HL-60 (cell line): ENCODE data around the gene MCUB.

Experiments
- DNase-seq, 2 experiments: peaks; one replicate each; pipeline ENCODE4 v3.0.0-alpha.2; 2010 to 2020; ENCODE audit warnings: low read depth in 1 of 2, low spot score in 1 of 2
- H3K27ac ChIP-seq: fragments of 250-450 bp; sonication (Bioruptor Pico); replicated peaks from 2 replicates; pipeline ENCODE4 v1.5.1; 2020; ENCODE audit warnings: mild to moderate bottlenecking, moderate library complexity
- H3K27me3 ChIP-seq: fragments of 250-450 bp; sonication (Bioruptor Pico); 2 replicates; pipeline ENCODE4 v1.5.1; 2021; ENCODE audit warnings: mild to moderate bottlenecking, moderate library complexity; ENCODE audit not compliant: insufficient read depth, poor library complexity, severe bottlenecking
- H3K4me3 ChIP-seq: replicated peaks from 2 replicates; pipeline ENCODE4 v1.5.1; 2011; ENCODE audit warnings: mild to moderate bottlenecking, control low read depth, low read length; ENCODE audit not compliant: insufficient read depth
- GABPA ChIP-seq: IDR thresholded peaks from 2 replicates; pipeline ENCODE4 v1.6.1; 2012; ENCODE audit warnings: low read depth
- POLR2AphosphoS5 ChIP-seq: IDR thresholded peaks from 2 replicates; pipeline ENCODE4 v1.6.1; 2012; ENCODE audit warnings: low read depth
- SPI1 ChIP-seq: IDR thresholded peaks from 2 replicates; pipeline ENCODE4 v1.6.1; 2012; ENCODE audit warnings: low read depth, mild to moderate bottlenecking, borderline replicate concordance
- TF ChIP-seq, protein P1 (sequence below): IDR thresholded peaks from one replicate; pipeline ENCODE4 v1.5.1; 2011; ENCODE audit warnings: low read length, control low read depth, inconsistent platforms; ENCODE audit not compliant: insufficient read depth
- TF ChIP-seq, protein P2 (sequence below): IDR thresholded peaks from 2 replicates; pipeline ENCODE4 v1.6.1; 2012; ENCODE audit warnings: low read depth; ENCODE audit not compliant: insufficient replicate concordance

The MCUB gene

DNA sequence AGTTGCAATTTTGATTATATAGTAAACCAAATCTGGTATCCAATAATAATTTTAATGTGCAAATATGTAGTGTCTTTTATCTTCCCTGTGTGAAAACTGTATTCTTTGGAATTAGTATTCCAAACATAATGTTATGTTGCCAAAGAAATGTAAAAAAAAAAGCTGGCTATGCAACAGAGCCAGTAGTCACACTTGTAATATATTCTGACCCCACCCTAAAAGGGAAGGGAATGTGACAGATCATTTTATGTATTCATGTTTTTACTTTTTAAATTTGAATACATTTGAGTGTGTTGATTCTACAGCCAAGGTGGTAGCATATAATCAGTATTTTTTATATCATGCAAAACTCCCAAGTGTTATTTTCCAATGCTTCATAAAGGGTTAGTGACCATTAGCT is 27.9 kb upstream of the MCUB start:
- no peak for DNase-seq
- Histone ChIP-seq H3K27me3 (no peaks in the 10 kb centered on the region), H3K4me3 (no peak overlapping the region), H3K27ac (no peak overlapping the region)
- no peak for TF ChIP-seq SPI1
- TF ChIP-seq POLR2AphosphoS5: no peak
- TF ChIP-seq GABPA: no peak
- TF ChIP-seq, protein P1, sequence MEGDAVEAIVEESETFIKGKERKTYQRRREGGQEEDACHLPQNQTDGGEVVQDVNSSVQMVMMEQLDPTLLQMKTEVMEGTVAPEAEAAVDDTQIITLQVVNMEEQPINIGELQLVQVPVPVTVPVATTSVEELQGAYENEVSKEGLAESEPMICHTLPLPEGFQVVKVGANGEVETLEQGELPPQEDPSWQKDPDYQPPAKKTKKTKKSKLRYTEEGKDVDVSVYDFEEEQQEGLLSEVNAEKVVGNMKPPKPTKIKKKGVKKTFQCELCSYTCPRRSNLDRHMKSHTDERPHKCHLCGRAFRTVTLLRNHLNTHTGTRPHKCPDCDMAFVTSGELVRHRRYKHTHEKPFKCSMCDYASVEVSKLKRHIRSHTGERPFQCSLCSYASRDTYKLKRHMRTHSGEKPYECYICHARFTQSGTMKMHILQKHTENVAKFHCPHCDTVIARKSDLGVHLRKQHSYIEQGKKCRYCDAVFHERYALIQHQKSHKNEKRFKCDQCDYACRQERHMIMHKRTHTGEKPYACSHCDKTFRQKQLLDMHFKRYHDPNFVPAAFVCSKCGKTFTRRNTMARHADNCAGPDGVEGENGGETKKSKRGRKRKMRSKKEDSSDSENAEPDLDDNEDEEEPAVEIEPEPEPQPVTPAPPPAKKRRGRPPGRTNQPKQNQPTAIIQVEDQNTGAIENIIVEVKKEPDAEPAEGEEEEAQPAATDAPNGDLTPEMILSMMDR: no peak
- TF ChIP-seq, protein P2, sequence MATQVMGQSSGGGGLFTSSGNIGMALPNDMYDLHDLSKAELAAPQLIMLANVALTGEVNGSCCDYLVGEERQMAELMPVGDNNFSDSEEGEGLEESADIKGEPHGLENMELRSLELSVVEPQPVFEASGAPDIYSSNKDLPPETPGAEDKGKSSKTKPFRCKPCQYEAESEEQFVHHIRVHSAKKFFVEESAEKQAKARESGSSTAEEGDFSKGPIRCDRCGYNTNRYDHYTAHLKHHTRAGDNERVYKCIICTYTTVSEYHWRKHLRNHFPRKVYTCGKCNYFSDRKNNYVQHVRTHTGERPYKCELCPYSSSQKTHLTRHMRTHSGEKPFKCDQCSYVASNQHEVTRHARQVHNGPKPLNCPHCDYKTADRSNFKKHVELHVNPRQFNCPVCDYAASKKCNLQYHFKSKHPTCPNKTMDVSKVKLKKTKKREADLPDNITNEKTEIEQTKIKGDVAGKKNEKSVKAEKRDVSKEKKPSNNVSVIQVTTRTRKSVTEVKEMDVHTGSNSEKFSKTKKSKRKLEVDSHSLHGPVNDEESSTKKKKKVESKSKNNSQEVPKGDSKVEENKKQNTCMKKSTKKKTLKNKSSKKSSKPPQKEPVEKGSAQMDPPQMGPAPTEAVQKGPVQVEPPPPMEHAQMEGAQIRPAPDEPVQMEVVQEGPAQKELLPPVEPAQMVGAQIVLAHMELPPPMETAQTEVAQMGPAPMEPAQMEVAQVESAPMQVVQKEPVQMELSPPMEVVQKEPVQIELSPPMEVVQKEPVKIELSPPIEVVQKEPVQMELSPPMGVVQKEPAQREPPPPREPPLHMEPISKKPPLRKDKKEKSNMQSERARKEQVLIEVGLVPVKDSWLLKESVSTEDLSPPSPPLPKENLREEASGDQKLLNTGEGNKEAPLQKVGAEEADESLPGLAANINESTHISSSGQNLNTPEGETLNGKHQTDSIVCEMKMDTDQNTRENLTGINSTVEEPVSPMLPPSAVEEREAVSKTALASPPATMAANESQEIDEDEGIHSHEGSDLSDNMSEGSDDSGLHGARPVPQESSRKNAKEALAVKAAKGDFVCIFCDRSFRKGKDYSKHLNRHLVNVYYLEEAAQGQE: no peak

DNA sequence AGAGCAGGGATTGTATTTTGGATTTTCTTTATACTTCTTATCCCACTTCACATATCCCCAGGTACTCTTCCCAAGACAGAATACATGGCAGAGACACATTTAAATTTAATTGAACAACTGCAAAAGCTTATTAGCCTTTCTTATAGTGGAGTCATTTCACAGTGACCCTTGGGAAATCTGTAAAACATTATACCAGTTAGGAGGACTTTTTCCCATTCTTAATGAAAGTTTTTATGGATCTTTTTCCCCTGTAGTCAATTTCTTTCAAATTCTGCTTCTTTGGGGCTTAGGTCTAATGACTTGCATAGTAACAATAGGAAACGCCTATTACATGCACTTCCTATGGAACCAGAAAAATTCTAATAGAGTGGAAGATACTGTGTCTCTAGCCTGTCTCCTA is 14.6 kb upstream of the MCUB start:
- no peak overlapping the region for H3K27ac ChIP-seq
- no peaks in the 10 kb centered on the region for H3K27me3 ChIP-seq
- no peak for DNase-seq
- no peak overlapping the region for H3K4me3 ChIP-seq
- TF ChIP-seq SPI1: no peak
- TF ChIP-seq POLR2AphosphoS5: no peak
- TF ChIP-seq GABPA: no peak
- TF ChIP-seq, protein P2: no peak
- TF ChIP-seq, protein P1: no peak

DNA sequence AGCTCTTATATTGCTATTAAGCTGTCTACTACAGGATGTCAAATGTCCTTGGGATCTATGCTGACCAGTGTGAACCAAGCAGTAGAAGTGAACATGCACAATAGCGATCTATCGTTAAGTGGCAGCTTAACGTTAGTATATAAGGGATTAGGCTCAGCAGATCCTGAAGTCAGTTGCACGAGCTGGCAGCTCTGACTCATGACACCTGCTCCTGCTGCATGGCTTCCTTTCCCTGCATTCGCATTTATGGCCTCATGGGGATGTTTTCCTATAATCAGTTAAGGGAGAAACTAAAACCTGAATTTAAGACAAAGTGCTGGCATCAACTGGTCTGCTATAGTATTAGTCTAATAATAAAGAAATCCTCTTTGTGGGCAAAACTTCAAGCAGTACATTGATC is 12.7 kb upstream of the MCUB start:
- H3K4me3 ChIP-seq: no peak overlapping the region
- no peak overlapping the region for H3K27ac ChIP-seq
- no peaks in the 10 kb centered on the region for H3K27me3 ChIP-seq
- no peak for DNase-seq
- TF ChIP-seq, protein P1: no peak
- TF ChIP-seq GABPA: no peak
- no peak for TF ChIP-seq POLR2AphosphoS5
- TF ChIP-seq SPI1: no peak
- TF ChIP-seq, protein P2: no peak
